Kidney capillary endothelial cell (primary cell): ENCODE measurements around the gene TWSG1.
"Not testable (repeated sequence)": the region's sequence is repeated elsewhere in the genome, so short reads cannot be mapped to it uniquely, and the experiment has no call there.

Experiments
- DNase-seq: peaks from one replicate; pipeline ENCODE4 v3.0.0-alpha.2; 2018; ENCODE audit warnings: low spot score

The TWSG1 gene

GRCh38 chr18:9426753-9427152 lies 92.2 kb downstream of the TWSG1 start:
- no peak for DNase-seq

- no peak for DNase-seq
Observed at GRCh38 chr18:9428301-9428706, 93.7 kb downstream of the TWSG1 start.

- no peak for DNase-seq
Observed at GRCh38 chr18:9428862-9429661, 94.5 kb downstream of the TWSG1 start.

GRCh38 chr18:9429662-9429993 lies 95.1 kb downstream of the TWSG1 start:
- DNase-seq, result no peak

- not testable (repeated sequence) for DNase-seq
Observed at GRCh38 chr18:9430315-9430714, 95.7 kb downstream of the TWSG1 start.

- no peak for DNase-seq
Observed at GRCh38 chr18:9431296-9431695, 96.7 kb downstream of the TWSG1 start.

- not testable (repeated sequence) for DNase-seq
Observed at GRCh38 chr18:9433122-9433521, 98.5 kb downstream of the TWSG1 start.

GRCh38 chr18:9433671-9434121 lies 99.1 kb downstream of the TWSG1 start:
- no peak for DNase-seq

GRCh38 chr18:9434122-9434701 lies 99.6 kb downstream of the TWSG1 start:
- no peak for DNase-seq

GRCh38 chr18:9435041-9435440 lies 100.5 kb downstream of the TWSG1 start:
- no peak for DNase-seq

GRCh38 chr18:9436206-9436929 lies 101.8 kb downstream of the TWSG1 start:
- no peak for DNase-seq

GRCh38 chr18:9437021-9437437 lies 102.5 kb downstream of the TWSG1 start:
- DNase-seq, result no peak

- no peak for DNase-seq
Observed at GRCh38 chr18:9437672-9438071, 103.1 kb downstream of the TWSG1 start.

GRCh38 chr18:9441061-9441460 lies 106.5 kb downstream of the TWSG1 start:
- no peak for DNase-seq

GRCh38 chr18:9444549-9444948 lies 110.0 kb downstream of the TWSG1 start:
- no peak for DNase-seq

- DNase-seq, result no peak
Observed at GRCh38 chr18:9446839-9447238, 112.3 kb downstream of the TWSG1 start.

- no peak for DNase-seq
Observed at GRCh38 chr18:9447334-9447733, 112.8 kb downstream of the TWSG1 start.

- no peak for DNase-seq
Observed at GRCh38 chr18:9449600-9450414, 115.2 kb downstream of the TWSG1 start.

GRCh38 chr18:9450920-9451319 lies 116.3 kb downstream of the TWSG1 start:
- not testable (repeated sequence) for DNase-seq
